ENCODE data around the gene ANXA3. TPM values are rescaled to one million over a fixed set of nuclear protein-coding genes. Genes with fewer than 3 reads are reported as not detected.

The ANXA3 gene
- total RNA-seq, 1 donor from 2014 or later: 1.9 TPM

DNA sequence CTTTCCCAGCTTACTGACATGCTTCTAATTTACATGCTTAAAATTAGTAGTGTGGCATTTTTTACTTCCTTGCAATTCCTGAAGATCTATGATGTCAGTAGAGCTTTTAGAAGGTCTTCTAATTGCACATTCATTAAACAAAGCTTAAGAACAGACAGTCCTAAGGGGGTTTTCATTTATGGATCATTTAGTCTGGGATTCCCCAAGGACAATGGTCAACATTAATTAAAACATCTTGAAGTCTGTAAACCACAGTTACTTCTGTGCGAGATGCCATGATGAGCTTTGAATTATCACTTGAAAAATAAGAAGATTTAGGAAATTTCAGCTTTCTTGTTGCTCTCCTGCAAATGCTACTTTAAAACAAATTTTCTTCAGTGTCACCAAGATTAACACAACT, 20.2 kb downstream of the ANXA3 start:
- Mint-ChIP-seq H3K36me3 (no peaks in the 10 kb centered on the region), H3K9me3 (peaks cover 3% of the 10 kb centered on the region), H3K4me3 (no peak overlapping the region), H3K27ac (no peak overlapping the region), H3K27me3 (ENCODE audit: insufficient read depth, low read depth) (no peaks in the 10 kb centered on the region), H3K4me1 (peaks cover 5% of the 10 kb centered on the region)
- TF ChIP-seq EZH2phosphoT487 (IDR thresholded peaks at IDR 0.05) (no peak), EZH2 (IDR thresholded peaks at IDR 0.05) (no peak)
- TF ChIP-seq, protein P1, sequence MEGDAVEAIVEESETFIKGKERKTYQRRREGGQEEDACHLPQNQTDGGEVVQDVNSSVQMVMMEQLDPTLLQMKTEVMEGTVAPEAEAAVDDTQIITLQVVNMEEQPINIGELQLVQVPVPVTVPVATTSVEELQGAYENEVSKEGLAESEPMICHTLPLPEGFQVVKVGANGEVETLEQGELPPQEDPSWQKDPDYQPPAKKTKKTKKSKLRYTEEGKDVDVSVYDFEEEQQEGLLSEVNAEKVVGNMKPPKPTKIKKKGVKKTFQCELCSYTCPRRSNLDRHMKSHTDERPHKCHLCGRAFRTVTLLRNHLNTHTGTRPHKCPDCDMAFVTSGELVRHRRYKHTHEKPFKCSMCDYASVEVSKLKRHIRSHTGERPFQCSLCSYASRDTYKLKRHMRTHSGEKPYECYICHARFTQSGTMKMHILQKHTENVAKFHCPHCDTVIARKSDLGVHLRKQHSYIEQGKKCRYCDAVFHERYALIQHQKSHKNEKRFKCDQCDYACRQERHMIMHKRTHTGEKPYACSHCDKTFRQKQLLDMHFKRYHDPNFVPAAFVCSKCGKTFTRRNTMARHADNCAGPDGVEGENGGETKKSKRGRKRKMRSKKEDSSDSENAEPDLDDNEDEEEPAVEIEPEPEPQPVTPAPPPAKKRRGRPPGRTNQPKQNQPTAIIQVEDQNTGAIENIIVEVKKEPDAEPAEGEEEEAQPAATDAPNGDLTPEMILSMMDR (IDR thresholded peaks at IDR 0.05): no peak
- Histone ChIP-seq H3K9me3 (ENCODE audit: low read depth) (no peaks in the 10 kb centered on the region), H3K79me2 (ENCODE audit: low read depth) (no peaks in the 10 kb centered on the region), H4K20me1 (ENCODE audit: low read depth) (no peaks in the 10 kb centered on the region), H3K9ac (no peak overlapping the region), H3K4me3 (no peak overlapping the region), H3K27ac (no peak overlapping the region), H3F3A (ENCODE audit: low read depth) (no peaks in the 10 kb centered on the region), H3K4me2 (no peak overlapping the region), H2AFZ (replicated peaks) (no peak overlapping the region), H3K27me3 (no peaks in the 10 kb centered on the region), H3K36me3 (no peaks in the 10 kb centered on the region), H3K4me1 (peaks cover 1% of the 10 kb centered on the region)
- no peak for DNase-seq (ENCODE audit: low spot score)

DNA sequence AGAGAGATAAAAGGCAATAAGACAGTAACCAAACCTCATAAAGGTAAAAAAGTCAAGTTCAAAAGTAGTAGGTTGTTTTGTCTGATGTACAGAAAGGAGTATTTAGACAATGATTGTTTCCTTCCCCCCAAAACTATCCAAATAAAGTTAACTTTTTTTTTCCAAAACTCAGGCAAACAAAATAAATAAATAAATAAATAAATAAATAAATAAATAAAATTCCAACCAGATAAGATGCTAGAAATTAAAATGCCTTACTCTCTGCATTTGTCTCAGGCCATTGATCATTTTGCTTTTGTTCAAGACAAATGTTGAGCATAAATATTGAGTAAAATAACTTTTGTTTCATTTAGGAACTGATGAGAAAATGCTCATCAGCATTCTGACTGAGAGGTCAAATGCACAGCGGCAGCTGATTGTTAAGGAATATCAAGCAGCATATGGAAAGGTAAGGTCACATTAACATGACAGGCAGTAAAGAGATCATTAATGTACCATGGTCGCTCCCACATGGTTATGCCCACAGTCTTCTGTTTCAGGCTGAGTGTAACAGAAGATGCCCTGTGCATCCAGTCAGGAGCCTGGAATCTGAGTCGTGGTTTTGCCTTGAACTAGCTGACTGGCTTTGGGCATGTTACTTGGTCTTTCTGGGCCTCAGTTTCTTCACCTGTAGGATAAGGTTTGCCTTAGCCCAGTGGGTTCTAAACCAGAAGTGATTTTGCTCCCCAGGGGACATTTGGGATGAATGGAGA, 27.3 kb downstream of the ANXA3 start:
- Mint-ChIP-seq H3K4me3 (no peak overlapping the region), H3K36me3 (no peaks in the 10 kb centered on the region), H3K27me3 (ENCODE audit: insufficient read depth, low read depth) (no peaks in the 10 kb centered on the region), H3K4me1 (no peaks in the 10 kb centered on the region), H3K9me3 (no peaks in the 10 kb centered on the region), H3K27ac (no peak overlapping the region)
- Histone ChIP-seq H3K79me2 (ENCODE audit: low read depth) (no peaks in the 10 kb centered on the region), H3K4me1 (no peaks in the 10 kb centered on the region), H3F3A (ENCODE audit: low read depth) (no peaks in the 10 kb centered on the region), H3K9me3 (ENCODE audit: low read depth) (no peaks in the 10 kb centered on the region), H3K27ac (no peak overlapping the region), H4K20me1 (ENCODE audit: low read depth) (no peaks in the 10 kb centered on the region), H2AFZ (replicated peaks) (no peak overlapping the region), H3K4me3 (no peak overlapping the region), H3K9ac (no peak overlapping the region), H3K4me2 (no peak overlapping the region), H3K36me3 (no peaks in the 10 kb centered on the region), H3K27me3 (no peaks in the 10 kb centered on the region)
- no peak for TF ChIP-seq EZH2 (IDR thresholded peaks at IDR 0.05)
- TF ChIP-seq EZH2phosphoT487 (IDR thresholded peaks at IDR 0.05): no peak
- TF ChIP-seq, protein P1 (IDR thresholded peaks at IDR 0.05): no peak
- DNase-seq (ENCODE audit: low spot score): no peak

GRCh38 chr4:78581618-78582017, 30.0 kb downstream of the ANXA3 start:
- H3K27me3 Mint-ChIP-seq (ENCODE audit: insufficient read depth, low read depth): no peaks in the 10 kb centered on the region

More at GRCh38 chr4:78581618-78582017, 30.0 kb downstream of the ANXA3 start:
- no peak for TF ChIP-seq EZH2 (IDR thresholded peaks at IDR 0.05)
- TF ChIP-seq, protein P1 (IDR thresholded peaks at IDR 0.05): no peak
- TF ChIP-seq EZH2phosphoT487 (IDR thresholded peaks at IDR 0.05): no peak
- H3K4me3 Mint-ChIP-seq: no peak overlapping the region
- H3K79me2 ChIP-seq (ENCODE audit: low read depth): no peaks in the 10 kb centered on the region
- no peaks in the 10 kb centered on the region for H3K9me3 Mint-ChIP-seq
- no peaks in the 10 kb centered on the region for H4K20me1 ChIP-seq (ENCODE audit: low read depth)
- DNase-seq (ENCODE audit: low spot score): no peak
- H3K4me1 ChIP-seq: no peaks in the 10 kb centered on the region
- no peaks in the 10 kb centered on the region for H3K27me3 ChIP-seq
- H3K27ac ChIP-seq: no peak overlapping the region
- H3F3A ChIP-seq (ENCODE audit: low read depth): no peaks in the 10 kb centered on the region
- H3K9ac ChIP-seq: no peak overlapping the region
- H3K27ac Mint-ChIP-seq: no peak overlapping the region
- H3K36me3 Mint-ChIP-seq: no peaks in the 10 kb centered on the region
- no peak overlapping the region for H2AFZ ChIP-seq (replicated peaks)
- no peak overlapping the region for H3K4me2 ChIP-seq
- no peaks in the 10 kb centered on the region for H3K36me3 ChIP-seq
- no peak overlapping the region for H3K4me3 ChIP-seq
- no peaks in the 10 kb centered on the region for H3K9me3 ChIP-seq (ENCODE audit: low read depth)
- peaks cover 9% of the 10 kb centered on the region for H3K4me1 Mint-ChIP-seq
